Measurements from ENCODE around the gene DNER. TPM values are rescaled to one million over a fixed set of nuclear protein-coding genes. Genes with fewer than 3 reads are reported as not detected.

The DNER gene
- polyA plus RNA-seq, 3 donors = 0.12 to 0.20 (median 0.16) TPM

- Histone ChIP-seq H3K9ac (ENCODE audit: insufficient read depth, low read length, poor library complexity, severe bottlenecking) (no peak overlapping the region), H4K20me1 (ENCODE audit: insufficient read depth, low read length) (no peaks in the 10 kb centered on the region), H3K79me2 (ENCODE audit: insufficient read depth, low read length) (no peaks in the 10 kb centered on the region), H3K27me3 (ENCODE audit: control insufficient read depth in 2 of 2, insufficient read depth in 2 of 2, low read length in 2 of 2) (no peaks in the 10 kb centered on the region), H2AFZ (ENCODE audit: insufficient read depth, low read depth, low read length, poor library complexity, severe bottlenecking) (no peak overlapping the region), H3K9me3 (replicated peaks in 1 of 2; ENCODE audit: control insufficient read depth in 1 of 2, insufficient read depth in 1 of 2, low read length in 2 of 2) (peaks cover 0 to 7% of the 10 kb centered on the region in 2 donors), H3K27ac (ENCODE audit: low read depth in 1 of 2, low read length in 2 of 2) (no peak overlapping the region), H3K36me3 (replicated peaks in 1 of 2; ENCODE audit: control insufficient read depth in 1 of 2, insufficient read depth in 2 of 2, low read length in 2 of 2) (no peaks in the 10 kb centered on the region), H3K4me3 (replicated peaks in 1 of 3; ENCODE audit: low read depth in 2 of 3, low read length in 3 of 3) (no peak overlapping the region), H3K4me1 (ENCODE audit: control insufficient read depth in 1 of 2, insufficient read depth in 2 of 2, low read length in 2 of 2) (peaks cover 0 to 4% of the 10 kb centered on the region in 2 donors), H3K4me2 (replicated peaks; ENCODE audit: extremely low read depth, low read length, poor library complexity, severe bottlenecking) (no peak overlapping the region)
- no peak for TF ChIP-seq CTCF (IDR thresholded peaks at IDR 0.05)
- Mint-ChIP-seq H3K27me3 (ENCODE audit: low read depth in 3 of 3) (peaks cover 0 to 6% (median 5%) of the 10 kb centered on the region in 3 donors), H3K4me1 (peaks cover 11% of the 10 kb centered on the region), H3K9me3 (peaks cover 3 to 20% (median 11%) of the 10 kb centered on the region in 7 donors), H3K27ac (no peak overlapping the region), H3K36me3 (peaks cover 0 to 11% of the 10 kb centered on the region in 2 donors), H3K4me3 (no peak overlapping the region)
- no peak for DNase-seq
- 95% methylated on average over 4 of the region's 6 CpGs for WGBS (ENCODE audit: insufficient coverage)
- intact Hi-C loops (cut with micrococcal nuclease) = loop anchor here in 1 of 2 donors (10.0 kb wide), 1 partner anchor 52 kb away; no protein-coding TSS in a partner anchor
These were observed 287.9 kb downstream of the DNER start for GRCh38 chr2:229426464-229426863.

- no peak overlapping the region for H3K27ac ChIP-seq (ENCODE audit: low read depth in 1 of 2, low read length in 2 of 2)
- no peak overlapping the region for H3K27ac Mint-ChIP-seq
- no peak overlapping the region for H3K4me2 ChIP-seq (replicated peaks; ENCODE audit: extremely low read depth, low read length, poor library complexity, severe bottlenecking)
- H3K36me3 ChIP-seq (replicated peaks in 1 of 2; ENCODE audit: control insufficient read depth in 1 of 2, insufficient read depth in 2 of 2, low read length in 2 of 2) = no peaks in the 10 kb centered on the region
- intact Hi-C loops (cut with micrococcal nuclease) = loop anchor here in 1 of 2 donors (10.0 kb wide), 1 partner anchor 51 kb away; no protein-coding TSS in a partner anchor
- H3K9ac ChIP-seq (ENCODE audit: insufficient read depth, low read length, poor library complexity, severe bottlenecking) = no peak overlapping the region
- H3K36me3 Mint-ChIP-seq = peaks cover 0 to 11% of the 10 kb centered on the region in 2 donors
- no peak overlapping the region for H3K4me3 Mint-ChIP-seq
- peaks cover 3 to 20% (median 11%) of the 10 kb centered on the region in 7 donors for H3K9me3 Mint-ChIP-seq
- H4K20me1 ChIP-seq (ENCODE audit: insufficient read depth, low read length) = no peaks in the 10 kb centered on the region
- peaks cover 7% of the 10 kb centered on the region for H3K4me1 Mint-ChIP-seq
- H3K27me3 ChIP-seq (ENCODE audit: control insufficient read depth in 2 of 2, insufficient read depth in 2 of 2, low read length in 2 of 2) = no peaks in the 10 kb centered on the region
- peaks cover 0 to 7% of the 10 kb centered on the region in 2 donors for H3K9me3 ChIP-seq (replicated peaks in 1 of 2; ENCODE audit: control insufficient read depth in 1 of 2, insufficient read depth in 1 of 2, low read length in 2 of 2)
- H3K4me1 ChIP-seq (ENCODE audit: control insufficient read depth in 1 of 2, insufficient read depth in 2 of 2, low read length in 2 of 2) = no peaks in the 10 kb centered on the region
- no peak overlapping the region for H2AFZ ChIP-seq (ENCODE audit: insufficient read depth, low read depth, low read length, poor library complexity, severe bottlenecking)
- no peak for DNase-seq
- H3K4me3 ChIP-seq (replicated peaks in 1 of 3; ENCODE audit: low read depth in 2 of 3, low read length in 3 of 3) = no peak overlapping the region
- no peak for TF ChIP-seq CTCF (IDR thresholded peaks at IDR 0.05)
- no peaks in the 10 kb centered on the region for H3K79me2 ChIP-seq (ENCODE audit: insufficient read depth, low read length)
- WGBS (ENCODE audit: insufficient coverage) = 97% methylated on average over 5 of the region's 9 CpGs
- peaks cover 0 to 6% (median 5%) of the 10 kb centered on the region in 3 donors for H3K27me3 Mint-ChIP-seq (ENCODE audit: low read depth in 3 of 3)
These were observed 288.8 kb downstream of the DNER start for GRCh38 chr2:229425598-229425997.
